ENCODE data around the gene UNC79.
"Not testable (repeated sequence)": the region's sequence is repeated elsewhere in the genome, so short reads cannot be mapped to it uniquely, and the experiment has no call there.

The UNC79 gene

GRCh38 chr14:93430315-93431035 is at the start of gene UNC79:
TSS of gene UNC79 (plus strand) at chr14:93430939. CDS start at chr14:93431030, 91 bp downstream.
- DNase-seq: peak; percentile 96

- no peak for DNase-seq
Measured at GRCh38 chr14:93381644-93382043, 49.1 kb upstream of the UNC79 start.

GRCh38 chr14:93384256-93384655 is 46.5 kb upstream of the UNC79 start:
- not testable (repeated sequence) for DNase-seq

GRCh38 chr14:93395231-93395630 is 35.5 kb upstream of the UNC79 start:
- DNase-seq: no peak

- peak; percentile 46 for DNase-seq
Measured at GRCh38 chr14:93396456-93396855, 34.3 kb upstream of the UNC79 start.

GRCh38 chr14:93398491-93398890 is 32.2 kb upstream of the UNC79 start:
- no peak for DNase-seq

GRCh38 chr14:93402951-93403350 is 27.8 kb upstream of the UNC79 start:
- no peak for DNase-seq

- no peak for DNase-seq
Measured at GRCh38 chr14:93410021-93410420, 20.7 kb upstream of the UNC79 start.

GRCh38 chr14:93410893-93411292 is 19.8 kb upstream of the UNC79 start:
- DNase-seq: no peak

- DNase-seq: not testable (repeated sequence)
Measured at GRCh38 chr14:93425136-93425535, 5.6 kb upstream of the UNC79 start.

- no peak for DNase-seq
Measured at GRCh38 chr14:93426750-93427149, 4.0 kb upstream of the UNC79 start.

GRCh38 chr14:93431036-93431670 is 414 bp downstream of the UNC79 start:
- peak; percentile 95 for DNase-seq

- DNase-seq: no peak
Measured at GRCh38 chr14:93454224-93454623, 23.5 kb downstream of the UNC79 start.

- DNase-seq: peak; percentile 89
Measured at GRCh38 chr14:93456356-93456755, 25.6 kb downstream of the UNC79 start.

- peak; percentile 54 for DNase-seq
Measured at GRCh38 chr14:93458234-93458633, 27.5 kb downstream of the UNC79 start.

- DNase-seq: no peak
Measured at GRCh38 chr14:93462479-93462878, 31.7 kb downstream of the UNC79 start.

- no peak for DNase-seq
Measured at GRCh38 chr14:93464271-93464670, 33.5 kb downstream of the UNC79 start.

GRCh38 chr14:93475471-93475870 is 44.7 kb downstream of the UNC79 start:
- DNase-seq: no peak

- DNase-seq: no peak
Measured at GRCh38 chr14:93476305-93476704, 45.6 kb downstream of the UNC79 start.

- DNase-seq: not testable (repeated sequence)
Measured at GRCh38 chr14:93479074-93479473, 48.3 kb downstream of the UNC79 start.

GRCh38 chr14:93480867-93481266 is 50.1 kb downstream of the UNC79 start:
- DNase-seq: no peak

GRCh38 chr14:93481758-93482157 is 51.0 kb downstream of the UNC79 start:
- DNase-seq: no peak

GRCh38 chr14:93490001-93490400 is 59.3 kb downstream of the UNC79 start:
- no peak for DNase-seq

- no peak for DNase-seq
Measured at GRCh38 chr14:93493054-93493453, 62.3 kb downstream of the UNC79 start.

GRCh38 chr14:93493622-93494021 is 62.9 kb downstream of the UNC79 start:
- not testable (repeated sequence) for DNase-seq

Data from NCI-H69 (cell line).